Activated T-cell treated with anti-CD3 and anti-CD28 coated beads for 1 hour (primary cell): ENCODE results near the gene POLR1E.
A peak's percentile ranks its signal among the peaks of the same experiment; 100 is the strongest.

Experiments used
- DNase-seq: peaks from one replicate; pipeline ENCODE4 v3.0.0-alpha.2; 2020; ENCODE audit warnings: low read depth

Gene POLR1E, protein sequence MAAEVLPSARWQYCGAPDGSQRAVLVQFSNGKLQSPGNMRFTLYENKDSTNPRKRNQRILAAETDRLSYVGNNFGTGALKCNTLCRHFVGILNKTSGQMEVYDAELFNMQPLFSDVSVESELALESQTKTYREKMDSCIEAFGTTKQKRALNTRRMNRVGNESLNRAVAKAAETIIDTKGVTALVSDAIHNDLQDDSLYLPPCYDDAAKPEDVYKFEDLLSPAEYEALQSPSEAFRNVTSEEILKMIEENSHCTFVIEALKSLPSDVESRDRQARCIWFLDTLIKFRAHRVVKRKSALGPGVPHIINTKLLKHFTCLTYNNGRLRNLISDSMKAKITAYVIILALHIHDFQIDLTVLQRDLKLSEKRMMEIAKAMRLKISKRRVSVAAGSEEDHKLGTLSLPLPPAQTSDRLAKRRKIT

DNA sequence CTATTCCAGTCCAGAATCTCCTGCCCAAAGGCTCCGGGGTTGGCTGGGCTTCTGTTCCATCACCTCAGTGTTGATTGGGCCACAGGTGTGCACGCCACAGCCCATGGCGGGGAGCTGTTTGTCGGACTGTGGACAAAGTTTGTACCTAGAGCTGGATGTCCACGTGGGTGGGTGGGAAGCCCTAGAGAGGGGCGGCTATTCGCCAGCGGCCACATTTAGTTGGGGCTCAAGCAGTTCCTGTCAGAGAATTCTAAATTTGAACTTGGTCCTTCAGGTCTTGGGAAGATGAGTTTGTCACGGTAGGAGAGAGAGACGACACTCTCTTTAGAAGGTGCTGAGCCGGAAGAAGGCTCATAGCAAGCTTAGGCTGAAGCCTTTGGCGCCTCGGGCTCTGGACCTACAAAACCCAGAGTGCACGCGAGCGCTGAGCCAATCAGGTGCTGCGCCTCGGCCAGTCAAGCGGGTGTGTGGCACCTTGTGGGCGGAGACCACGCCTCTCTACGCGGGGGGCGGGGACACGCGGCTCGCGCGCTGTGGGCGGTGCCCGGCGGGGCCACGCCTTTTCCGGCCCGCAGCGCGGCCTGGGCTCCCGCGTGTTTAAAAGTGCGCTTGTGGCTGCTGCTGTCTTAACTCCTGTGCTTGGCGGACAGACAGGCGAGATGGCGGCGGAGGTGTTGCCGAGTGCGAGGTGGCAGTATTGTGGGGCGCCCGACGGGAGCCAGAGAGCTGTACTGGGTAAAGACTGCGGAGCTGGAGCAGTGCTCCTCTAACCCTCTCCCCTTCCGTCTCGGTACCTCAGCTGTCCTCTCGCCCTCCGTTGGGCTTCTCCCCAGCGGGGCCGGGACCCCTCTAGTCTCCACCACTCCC lies at the start of gene POLR1E:
POLR1E (plus strand) TSS at position 560 of the 867 bp plus-strand sequence; CDS start at position 660, 100 bp downstream.
- DNase-seq: peak; percentile 95

DNA sequence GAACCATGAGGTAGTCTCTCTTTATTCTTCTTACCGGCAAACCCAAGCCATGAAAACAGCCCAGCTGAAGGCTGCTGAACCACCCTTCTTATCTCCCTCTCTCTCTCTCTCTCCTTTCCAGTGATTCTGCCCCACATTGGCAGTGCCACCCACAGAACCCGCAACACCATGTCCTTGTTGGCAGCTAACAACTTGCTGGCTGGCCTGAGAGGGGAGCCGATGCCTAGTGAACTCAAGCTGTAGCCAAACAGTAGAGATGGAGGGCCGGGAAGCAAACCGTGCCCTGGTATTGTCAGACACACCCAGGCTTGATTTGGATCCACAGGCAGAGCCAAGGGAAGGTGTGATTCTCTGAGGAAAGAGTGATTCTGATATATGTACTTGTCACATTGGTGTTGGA lies 49.2 kb upstream of the POLR1E start:
- DNase-seq: no peak

DNA sequence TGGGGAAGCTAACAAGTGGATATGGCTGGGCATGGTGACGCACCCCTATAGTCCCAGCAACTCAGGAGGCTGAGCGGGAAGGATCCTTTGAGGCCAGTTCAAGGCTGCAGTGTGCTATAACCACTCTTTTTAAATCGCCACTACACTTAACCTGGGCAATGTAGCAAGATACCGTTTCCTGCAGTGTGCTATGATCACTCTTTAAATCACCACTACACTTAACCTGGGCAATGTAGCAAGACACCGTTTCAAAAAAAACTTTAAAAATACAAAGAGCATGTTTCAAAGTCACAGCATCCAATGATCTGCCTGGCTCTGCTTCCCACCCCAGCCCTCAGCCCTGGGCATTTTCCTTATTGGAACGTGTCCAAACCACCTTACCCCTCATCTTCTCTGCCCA lies 48.7 kb upstream of the POLR1E start:
- DNase-seq: no peak

DNA sequence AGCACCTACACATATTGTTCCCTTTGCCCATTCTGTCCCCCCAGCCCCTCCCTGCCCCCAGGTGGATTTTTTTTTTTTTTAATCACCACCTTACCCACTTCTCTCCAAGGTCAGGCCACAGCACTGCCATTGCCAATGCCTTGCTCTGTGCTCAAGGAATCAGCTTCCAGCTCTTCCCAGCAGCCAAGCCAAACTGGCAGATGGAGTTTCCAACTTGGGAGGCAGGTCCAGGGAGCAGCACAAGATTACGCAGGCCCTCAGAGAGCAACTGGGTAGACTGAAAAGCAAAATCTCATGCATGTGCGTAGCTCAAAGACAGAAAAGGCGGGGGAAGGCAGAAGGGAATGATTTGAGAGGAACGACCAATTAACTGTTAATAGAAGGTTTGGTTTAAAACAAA lies 48.1 kb upstream of the POLR1E start:
- no peak for DNase-seq

DNA sequence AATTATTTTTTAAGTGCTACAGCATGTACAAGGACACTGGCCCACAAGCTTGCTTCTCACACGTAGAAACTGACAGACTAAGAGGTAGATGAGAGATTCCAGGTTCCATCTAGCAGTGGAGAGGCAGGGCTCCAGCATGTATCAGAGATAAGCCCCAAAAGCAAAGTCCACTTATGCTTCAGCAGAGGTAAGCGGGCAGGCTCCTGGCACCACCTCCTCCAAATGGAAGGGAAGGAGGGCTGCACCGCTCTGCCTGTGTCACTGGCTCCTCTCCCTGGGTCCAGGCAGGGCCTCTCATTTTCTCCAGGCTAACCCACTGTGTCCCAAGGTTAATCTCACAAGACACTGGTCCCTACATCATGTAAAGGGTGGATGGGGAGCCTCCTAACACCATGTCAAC lies 47.4 kb upstream of the POLR1E start:
- no peak for DNase-seq

DNA sequence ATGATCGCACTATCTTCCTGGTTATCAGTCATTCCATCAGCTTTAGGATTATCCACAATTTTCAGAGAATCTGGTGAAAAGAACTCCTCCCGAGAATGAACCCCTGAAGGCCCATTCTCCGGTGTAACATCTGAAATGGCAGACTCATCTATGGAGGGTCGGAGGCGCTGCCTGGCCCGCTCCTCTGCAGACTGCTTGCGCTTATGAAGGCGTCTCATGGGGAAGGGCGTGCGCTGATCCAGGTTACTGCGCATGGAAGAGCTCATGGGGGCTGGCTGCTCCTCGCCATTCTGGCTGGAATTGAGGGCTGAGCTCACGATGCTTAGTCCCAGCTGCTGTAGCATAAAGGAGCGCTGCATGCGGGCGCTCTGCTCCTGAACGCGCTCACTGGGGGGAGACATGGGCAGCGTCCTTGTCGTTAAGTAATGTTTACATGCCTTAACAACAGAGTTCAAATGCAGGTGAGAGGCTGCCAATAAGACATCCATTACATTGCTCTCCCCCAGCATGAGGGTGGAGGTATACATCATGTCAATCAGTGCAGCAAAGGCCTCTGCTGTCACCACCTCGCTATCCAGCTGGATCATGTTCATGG lies 43.9 kb upstream of the POLR1E start:
- no peak for DNase-seq

DNA sequence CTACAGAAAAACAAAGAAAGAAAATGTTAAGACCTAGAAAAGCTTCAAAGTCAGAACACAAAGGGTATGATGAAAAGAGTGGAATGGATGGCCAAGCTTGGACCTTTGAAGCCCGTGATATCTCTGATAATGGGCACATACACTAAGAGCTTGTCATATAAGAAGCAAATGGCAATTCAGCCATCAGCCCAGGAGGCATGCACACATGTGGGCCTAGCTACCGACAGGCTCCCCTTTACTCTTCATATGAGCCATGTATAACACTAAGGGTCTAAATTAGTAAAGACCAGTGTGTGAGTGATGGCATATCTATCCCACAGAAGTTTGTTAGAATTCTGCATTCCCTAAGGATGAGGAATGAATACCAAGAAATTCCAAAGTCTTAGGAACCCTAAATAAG lies 43.2 kb upstream of the POLR1E start:
- no peak for DNase-seq

DNA sequence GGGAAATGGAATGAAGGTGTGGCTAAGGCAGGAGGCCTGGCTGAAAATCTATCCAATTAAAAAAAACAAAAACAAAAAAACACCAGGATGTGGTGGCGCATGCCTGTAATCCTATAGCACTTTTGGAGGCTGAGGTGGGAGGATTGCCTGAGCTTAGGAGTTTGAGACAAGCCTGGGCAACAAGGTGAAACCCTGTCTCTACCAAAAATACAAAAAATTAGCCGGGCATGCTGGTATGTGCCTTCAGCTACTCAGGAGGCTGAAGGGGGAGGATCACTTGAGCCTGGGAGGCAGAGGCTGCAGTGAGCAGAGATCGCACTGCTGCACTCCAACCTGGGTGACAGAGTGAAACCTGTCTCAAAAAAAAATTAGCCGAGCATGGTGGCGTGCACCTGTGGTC lies 42.2 kb upstream of the POLR1E start:
- no peak for DNase-seq

DNA sequence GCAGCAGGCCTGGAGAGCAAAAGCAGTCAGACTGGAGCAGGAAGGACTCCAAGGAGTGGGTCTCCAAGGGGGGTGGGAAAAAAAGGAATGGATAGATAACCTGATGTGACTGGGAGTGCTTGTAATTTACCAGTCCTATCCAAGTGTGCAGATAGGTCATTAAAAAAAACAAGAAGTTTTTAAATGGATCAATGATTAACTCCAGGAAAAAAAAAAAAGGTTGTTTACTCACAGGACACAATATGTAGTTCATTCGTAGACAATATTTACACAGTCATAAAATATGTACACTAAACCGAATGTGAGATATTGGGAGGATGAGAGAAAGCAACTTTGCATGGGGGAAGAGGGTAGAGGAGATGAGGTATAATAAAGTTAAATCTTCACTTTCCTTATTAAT lies 40.9 kb upstream of the POLR1E start:
- DNase-seq: no peak

DNA sequence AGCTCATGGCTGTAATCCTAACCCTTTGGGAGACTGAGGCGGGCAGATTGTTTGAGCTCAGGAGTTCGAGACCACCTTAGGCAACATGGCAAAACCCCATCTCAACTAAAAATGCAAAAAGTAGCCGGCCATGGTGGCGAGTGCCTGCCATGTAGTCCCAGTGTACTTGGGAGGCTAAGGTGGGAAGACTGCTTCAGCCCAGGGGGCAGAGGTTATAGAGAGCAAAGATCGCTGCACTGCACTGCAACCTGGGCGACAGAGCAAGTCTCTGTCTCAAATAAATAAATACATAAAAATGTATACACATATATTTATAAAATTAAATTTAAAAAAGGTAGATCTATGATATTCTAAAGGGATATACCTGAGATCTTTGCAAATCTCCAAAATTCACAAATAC lies 39.9 kb upstream of the POLR1E start:
- no peak for DNase-seq

DNA sequence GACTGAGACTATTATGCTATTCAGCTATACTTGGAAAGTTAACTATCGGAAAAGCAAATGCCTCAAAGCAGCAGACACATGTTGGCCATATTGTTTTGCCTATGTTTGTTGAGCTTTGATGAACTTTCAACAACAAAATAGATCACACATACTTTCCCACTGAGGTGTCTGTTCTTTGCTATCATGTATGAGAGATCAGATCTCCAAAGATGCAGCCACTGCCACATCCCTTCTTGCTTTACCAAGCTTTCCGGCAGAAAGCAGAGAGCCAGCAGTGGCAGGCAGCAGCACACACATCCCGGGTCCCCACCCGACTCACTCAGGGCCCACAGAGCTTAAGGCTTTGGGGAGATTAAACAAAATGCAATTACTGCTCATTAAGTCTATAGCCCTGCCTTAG lies 39.3 kb upstream of the POLR1E start:
- no peak for DNase-seq

DNA sequence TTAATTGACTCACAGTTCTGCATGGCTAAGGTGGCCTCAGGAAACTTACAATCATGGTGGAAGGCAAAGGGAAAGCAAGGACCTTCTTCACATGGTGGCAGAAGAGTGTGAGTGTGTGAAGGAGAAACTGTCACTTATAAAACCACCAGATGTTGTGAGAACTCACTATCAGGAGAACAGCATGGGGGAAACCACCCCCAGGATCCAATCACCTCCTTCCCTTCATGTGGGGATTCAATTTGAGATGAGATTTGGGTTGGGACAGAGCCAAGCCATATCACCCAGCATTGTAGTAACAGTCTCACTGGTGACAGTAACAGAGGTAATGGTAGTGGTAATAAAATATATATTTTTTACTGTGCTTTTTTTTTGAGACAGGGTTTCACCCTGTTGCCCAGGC lies 38.6 kb upstream of the POLR1E start:
- no peak for DNase-seq

DNA sequence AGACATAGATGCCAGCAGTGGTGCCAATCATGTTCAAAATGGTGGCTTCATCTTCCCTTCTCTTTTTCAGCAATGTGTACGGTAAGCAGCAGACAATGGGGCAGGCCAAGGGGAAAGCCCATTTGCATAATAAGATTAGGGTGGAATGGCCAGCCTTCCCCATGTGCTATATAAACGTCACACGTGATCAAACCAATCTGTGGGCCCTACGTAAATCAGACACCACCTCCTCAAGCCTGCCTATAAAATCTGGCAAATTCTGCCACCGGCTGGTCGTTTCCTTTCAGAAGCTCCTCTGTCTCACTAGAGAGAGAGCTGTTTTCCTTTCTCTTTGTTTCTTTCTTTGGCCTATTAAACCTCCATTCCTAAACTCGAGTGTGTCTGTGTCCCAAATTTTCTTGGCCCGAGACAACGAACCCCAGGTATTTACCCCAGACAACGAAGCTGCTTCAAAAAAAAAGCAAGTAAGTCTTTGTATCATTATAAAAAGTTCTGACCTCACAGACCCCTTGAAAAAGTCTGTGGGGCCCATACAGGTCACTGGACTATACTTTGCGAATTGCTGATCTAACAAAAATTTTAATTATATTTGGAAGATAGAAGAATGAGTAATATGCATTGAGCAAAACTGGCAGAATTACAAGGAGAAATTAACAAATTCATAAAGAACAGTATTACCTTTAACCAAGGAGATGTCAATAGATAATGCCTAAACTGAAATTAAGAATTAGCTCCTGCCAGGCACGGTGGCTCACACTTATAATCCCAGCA lies 35.7 kb upstream of the POLR1E start:
- no peak for DNase-seq

DNA sequence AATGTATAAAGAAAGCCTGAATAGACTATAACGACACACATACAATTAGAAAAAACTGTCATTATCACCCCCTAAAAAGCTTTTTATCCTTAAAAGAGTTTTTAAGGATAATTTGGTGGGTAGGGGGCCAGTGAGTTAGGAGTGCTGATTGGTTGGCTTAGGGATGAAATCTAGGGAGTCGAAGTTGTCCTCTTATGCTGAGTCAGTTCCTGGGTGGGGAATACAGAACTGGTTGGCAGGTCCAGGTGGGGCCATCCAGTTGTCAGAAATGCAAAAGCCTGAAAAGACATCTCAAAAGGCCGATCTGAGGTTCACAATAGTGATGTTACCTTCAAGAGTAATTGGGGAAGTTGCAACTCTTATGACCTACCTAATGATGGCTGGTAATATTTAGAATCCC lies 34.1 kb upstream of the POLR1E start:
- DNase-seq: no peak

DNA sequence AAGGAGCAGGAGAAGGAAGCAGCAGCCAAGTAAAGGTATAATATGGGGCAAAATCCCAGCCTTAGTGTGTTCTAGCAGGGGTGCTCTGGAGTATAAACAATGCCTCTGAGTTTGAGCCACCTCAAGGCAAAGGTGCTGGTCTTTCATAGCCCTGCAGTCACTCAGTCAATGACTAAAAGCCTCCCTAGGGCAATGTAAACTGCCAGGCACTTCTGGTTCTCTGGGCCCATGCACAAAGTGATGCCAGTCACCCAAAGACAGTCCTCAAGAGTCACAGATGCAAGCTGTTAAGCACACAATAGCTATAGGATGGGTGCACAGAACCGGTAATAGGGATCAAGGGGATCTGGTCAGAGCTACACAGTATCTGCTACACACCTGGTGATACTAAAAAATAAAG lies 33.1 kb upstream of the POLR1E start:
- DNase-seq: no peak

DNA sequence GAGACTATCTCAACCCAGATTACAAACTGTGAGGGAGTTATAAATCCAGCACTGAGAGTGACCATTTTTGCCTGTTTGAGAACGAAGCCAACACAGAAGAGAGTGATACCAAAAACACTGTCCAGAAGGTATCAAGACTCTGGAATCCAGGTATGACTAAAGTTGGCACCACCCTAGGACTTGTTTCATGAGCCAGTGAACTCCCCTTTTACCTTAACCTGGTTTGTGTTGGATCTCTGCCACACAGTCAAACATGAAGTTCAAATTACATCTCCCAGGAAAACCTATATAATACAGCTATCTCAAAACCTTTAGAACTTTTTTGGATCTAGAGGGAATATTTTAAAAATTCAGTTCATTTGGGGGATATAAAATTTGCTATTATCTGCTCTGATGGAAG lies 31.9 kb upstream of the POLR1E start:
- no peak for DNase-seq

DNA sequence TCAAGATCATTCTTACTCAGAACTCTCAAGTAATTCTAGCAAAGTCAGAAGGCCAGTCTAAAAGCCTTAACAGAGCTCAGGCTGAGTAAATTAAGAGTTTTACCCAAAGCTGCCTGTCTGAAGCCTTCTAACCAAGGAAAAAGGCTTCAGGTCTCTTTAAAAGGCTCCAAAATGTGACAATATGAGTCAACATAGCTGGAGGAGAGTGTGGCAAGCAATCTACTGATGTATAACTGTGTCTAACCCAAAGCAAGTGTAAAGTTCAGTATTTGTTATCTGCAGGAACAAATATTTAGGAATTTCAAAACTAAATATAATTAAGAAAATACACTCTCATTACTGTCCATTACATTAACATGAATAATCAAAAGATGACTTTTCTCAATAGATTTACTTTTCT lies 31.5 kb upstream of the POLR1E start:
- no peak for DNase-seq

DNA sequence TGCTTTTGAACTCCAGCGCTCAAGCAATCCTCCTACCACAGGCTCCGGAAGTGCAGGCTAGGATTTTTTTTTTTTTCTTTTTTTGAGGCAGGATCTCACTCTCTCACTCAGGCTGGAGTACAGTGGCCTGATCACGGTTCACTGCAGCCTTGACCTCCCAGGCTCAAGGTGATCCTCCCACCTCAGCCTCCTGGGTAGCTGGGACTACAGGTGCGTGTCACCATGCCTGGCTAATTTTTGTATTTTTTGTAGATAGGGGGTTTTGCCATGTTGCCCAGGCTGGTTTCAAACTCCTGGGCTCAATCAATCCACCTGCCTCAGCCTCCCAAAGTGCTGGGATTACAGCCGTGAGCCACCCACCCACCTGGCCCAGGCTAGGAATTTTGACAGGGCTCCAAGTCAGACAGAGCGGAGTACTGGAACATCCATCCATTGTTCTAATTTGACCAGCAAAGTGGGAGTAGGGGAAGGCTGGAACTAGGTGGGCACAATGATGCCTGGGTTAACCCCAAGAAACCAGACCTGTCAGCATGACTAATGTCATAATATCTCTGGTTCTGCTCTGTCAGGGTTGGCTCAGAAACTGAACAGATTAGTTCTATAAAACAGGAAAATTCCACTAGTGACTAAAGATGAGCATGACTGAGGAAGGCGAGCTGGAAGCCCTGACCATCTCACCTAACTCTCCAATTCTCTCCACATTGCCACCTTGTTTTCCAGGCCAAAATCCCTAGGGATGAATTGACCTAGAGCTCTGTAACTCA lies 29.7 kb upstream of the POLR1E start:
- no peak for DNase-seq

DNA sequence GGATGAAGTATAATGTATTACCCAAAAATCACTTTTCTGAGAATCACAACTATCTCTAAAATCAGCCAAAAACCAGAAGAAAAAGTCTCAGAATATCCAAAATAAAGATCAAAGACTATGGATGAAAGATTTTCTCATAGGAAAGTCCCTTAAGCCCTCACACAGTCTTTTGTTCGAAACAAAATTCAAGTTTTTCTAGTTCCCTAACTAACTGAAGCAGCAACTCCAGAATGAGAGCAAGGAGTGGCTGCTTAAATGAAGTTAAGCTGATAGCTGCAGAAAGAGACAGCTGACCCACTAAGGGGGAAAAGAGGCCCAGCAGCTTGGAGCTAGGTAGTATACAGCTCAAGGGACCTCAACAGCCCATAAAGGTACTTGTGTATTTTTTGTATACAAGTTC lies 28.9 kb upstream of the POLR1E start:
- no peak for DNase-seq

DNA sequence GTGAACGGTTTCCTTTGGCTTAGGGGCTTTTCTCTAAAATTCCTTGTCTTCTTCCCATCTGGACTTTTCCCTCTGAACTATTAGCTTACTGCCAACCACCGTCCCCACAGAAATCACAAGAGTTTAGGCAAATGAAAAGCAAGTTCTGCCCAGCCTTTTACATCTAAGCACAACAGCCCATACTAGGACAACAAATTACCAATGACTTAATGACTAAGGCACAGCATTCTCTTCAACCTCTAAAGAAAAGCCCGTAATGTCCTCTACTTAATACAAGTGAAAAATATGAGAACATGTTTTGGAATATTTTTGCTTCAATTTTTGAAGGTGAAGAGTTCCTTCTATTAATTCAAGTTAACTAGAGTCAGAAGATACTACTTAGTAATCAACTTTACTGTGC lies 21.7 kb upstream of the POLR1E start:
- no peak for DNase-seq
